ACC112 (cell line): ENCODE data around the gene MRPS18B.

Experiments
- H2AFZ ChIP-seq: fragments of 200-600 bp; sonication (generic); one replicate; pipeline ENCODE4 v1.6.0; 2017; ENCODE audit warnings: antibody characterized with exemption, low read length; ENCODE audit not compliant: unreplicated experiment
- H3K27ac ChIP-seq: fragments of 200-600 bp; sonication (generic); 2 replicates; pipeline ENCODE4 v1.5.1; 2014; ENCODE audit warnings: low read depth, mild to moderate bottlenecking, antibody characterized with exemption, low read length, moderate library complexity
- H3K27me3 ChIP-seq: fragments of 200-600 bp; sonication (generic); 2 replicates; pipeline ENCODE4 v1.6.1; 2014; ENCODE audit warnings: mild to moderate bottlenecking, antibody characterized with exemption, low read length, moderate library complexity, mixed read lengths; ENCODE audit not compliant: insufficient read depth
- H3K36me3 ChIP-seq: fragments of 200-600 bp; sonication (generic); 2 replicates; pipeline ENCODE4 v1.6.1; 2016; ENCODE audit warnings: mild to moderate bottlenecking, antibody characterized with exemption, low read length, moderate library complexity, mixed read lengths; ENCODE audit not compliant: insufficient read depth
- H3K4me1 ChIP-seq: fragments of 200-600 bp; sonication (generic); one replicate; pipeline ENCODE4 v1.6.1; 2016; ENCODE audit warnings: low read length, mixed read lengths; ENCODE audit not compliant: insufficient read depth, unreplicated experiment, control insufficient read depth
- H3K4me3 ChIP-seq: fragments of 200-600 bp; sonication (generic); 2 replicates; pipeline ENCODE4 v1.5.1; 2014; ENCODE audit warnings: mild to moderate bottlenecking, low read depth, low read length
- H3K79me2 ChIP-seq: fragments of 200-600 bp; sonication (generic); one replicate; pipeline ENCODE4 v1.6.0; 2016; ENCODE audit warnings: low read length; ENCODE audit not compliant: control insufficient read depth, unreplicated experiment, insufficient read depth

The MRPS18B gene

GRCh38 chr6:30615219-30615957, 2.3 kb upstream of the MRPS18B start:
- H3K27ac ChIP-seq, result peak overlapping the region; percentile 96
- peaks cover 66% of the 10 kb centered on the region for H3K79me2 ChIP-seq
- H3K4me1 ChIP-seq, result peaks cover 38% of the 10 kb centered on the region
- no peaks in the 10 kb centered on the region for H3K27me3 ChIP-seq
- peak overlapping the region; percentile 97 for H3K4me3 ChIP-seq
- no peak overlapping the region for H2AFZ ChIP-seq
- peaks cover 24% of the 10 kb centered on the region for H3K36me3 ChIP-seq

- H3K4me1 ChIP-seq, result peaks cover 34% of the 10 kb centered on the region
- H3K27me3 ChIP-seq, result no peaks in the 10 kb centered on the region
- peak overlapping the region; percentile 97 for H3K4me3 ChIP-seq
- peaks cover 28% of the 10 kb centered on the region for H3K36me3 ChIP-seq
- peaks cover 62% of the 10 kb centered on the region for H3K79me2 ChIP-seq
- no peak overlapping the region for H2AFZ ChIP-seq
- H3K27ac ChIP-seq, result peak overlapping the region; percentile 96
These were observed 1.5 kb upstream of the MRPS18B start for GRCh38 chr6:30615958-30616810.

DNA sequence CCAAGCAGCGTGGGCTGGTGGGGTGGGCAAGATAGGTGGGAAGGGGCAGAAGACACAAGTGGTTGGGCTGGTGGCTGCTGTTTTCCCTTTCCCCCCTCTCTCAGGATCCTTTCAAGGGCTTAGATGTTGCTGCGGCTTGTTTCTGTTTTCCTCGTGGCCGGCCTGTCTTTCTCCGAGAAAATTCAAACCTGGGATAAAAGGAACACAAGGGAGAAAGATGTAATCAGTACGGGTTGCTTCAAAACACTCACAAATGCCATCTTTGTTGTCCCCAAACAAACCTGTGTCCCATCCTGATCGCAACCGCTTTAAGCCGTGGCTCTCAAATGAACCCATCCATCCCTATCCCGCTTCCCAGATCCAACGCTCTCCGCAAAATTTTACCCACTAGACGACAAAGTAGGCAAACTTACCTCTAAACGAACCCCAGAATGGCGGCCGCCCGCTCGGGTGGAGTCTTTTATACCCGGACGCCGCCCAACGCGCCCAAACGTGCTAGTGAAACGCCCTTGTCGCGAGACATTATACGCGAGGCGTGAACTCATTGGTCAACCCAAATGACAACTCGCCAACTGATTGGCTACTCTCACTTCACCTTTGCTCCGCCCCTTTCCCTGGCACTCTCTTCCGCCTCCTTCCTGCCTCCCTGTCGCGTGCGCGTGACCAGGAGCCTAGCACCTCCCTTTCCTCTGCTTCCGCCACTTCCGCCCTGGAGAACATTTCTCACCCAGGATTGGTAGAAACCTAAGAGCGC, 652 bp upstream of the MRPS18B start, which contains the start of gene PPP1R10:
Gene PPP1R10, minus strand, starts transcription at position 433 of the 754 bp plus-strand sequence. CDS start 7,299 bp downstream, outside the sequence.
- Histone ChIP-seq H3K4me1 (peaks cover 34% of the 10 kb centered on the region), H2AFZ (peak within 1 kb of the TSS; percentile 34)

GRCh38 chr6:30618270-30618797, 694 bp downstream of the MRPS18B start:
- Histone ChIP-seq H3K4me3 (peak overlapping the region; percentile 86), H2AFZ (no peak overlapping the region), H3K27ac (peak overlapping the region; percentile 96), H3K4me1 (peaks cover 24% of the 10 kb centered on the region), H3K36me3 (peaks cover 30% of the 10 kb centered on the region), H3K27me3 (no peaks in the 10 kb centered on the region), H3K79me2 (peaks cover 51% of the 10 kb centered on the region)

More for the DNA sequence above, 652 bp upstream of the MRPS18B start, which contains the start of gene PPP1R10:
- peaks cover 59% of the 10 kb centered on the region for H3K79me2 ChIP-seq
- H3K27me3 ChIP-seq, result no peaks in the 10 kb centered on the region
- peaks cover 28% of the 10 kb centered on the region for H3K36me3 ChIP-seq
- H3K4me3 ChIP-seq, result peak within 1 kb of the TSS; percentile 97
- H3K27ac ChIP-seq, result peak within 1 kb of the TSS; percentile 96

GRCh38 chr6:30619561-30619960, 1.9 kb downstream of the MRPS18B start:
- peaks cover 29% of the 10 kb centered on the region for H3K36me3 ChIP-seq
- no peak overlapping the region for H3K27ac ChIP-seq
- H3K4me3 ChIP-seq, result no peak overlapping the region
- H3K27me3 ChIP-seq, result no peaks in the 10 kb centered on the region
- H3K4me1 ChIP-seq, result peaks cover 11% of the 10 kb centered on the region
- no peak overlapping the region for H2AFZ ChIP-seq
- H3K79me2 ChIP-seq, result peaks cover 40% of the 10 kb centered on the region

DNA sequence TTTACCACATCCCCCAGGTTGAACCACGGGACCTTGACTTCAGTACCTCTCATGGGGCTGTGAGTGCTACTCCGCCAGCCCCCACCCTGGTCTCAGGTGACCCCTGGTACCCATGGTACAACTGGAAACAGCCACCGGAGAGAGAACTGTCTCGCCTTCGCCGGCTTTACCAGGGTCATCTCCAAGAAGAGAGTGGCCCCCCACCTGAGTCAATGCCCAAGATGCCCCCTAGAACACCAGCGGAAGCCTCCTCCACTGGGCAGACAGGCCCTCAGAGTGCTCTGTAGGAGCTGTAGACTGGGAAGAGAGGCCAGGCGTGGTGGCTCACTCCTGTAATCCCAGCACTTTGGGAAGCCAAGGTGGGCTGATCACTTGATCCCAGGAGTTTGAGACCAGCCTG, 7.9 kb downstream of the MRPS18B start:
- H3K36me3 ChIP-seq, result peaks cover 17% of the 10 kb centered on the region; the same call in 1 of the 2 replicates

DNA sequence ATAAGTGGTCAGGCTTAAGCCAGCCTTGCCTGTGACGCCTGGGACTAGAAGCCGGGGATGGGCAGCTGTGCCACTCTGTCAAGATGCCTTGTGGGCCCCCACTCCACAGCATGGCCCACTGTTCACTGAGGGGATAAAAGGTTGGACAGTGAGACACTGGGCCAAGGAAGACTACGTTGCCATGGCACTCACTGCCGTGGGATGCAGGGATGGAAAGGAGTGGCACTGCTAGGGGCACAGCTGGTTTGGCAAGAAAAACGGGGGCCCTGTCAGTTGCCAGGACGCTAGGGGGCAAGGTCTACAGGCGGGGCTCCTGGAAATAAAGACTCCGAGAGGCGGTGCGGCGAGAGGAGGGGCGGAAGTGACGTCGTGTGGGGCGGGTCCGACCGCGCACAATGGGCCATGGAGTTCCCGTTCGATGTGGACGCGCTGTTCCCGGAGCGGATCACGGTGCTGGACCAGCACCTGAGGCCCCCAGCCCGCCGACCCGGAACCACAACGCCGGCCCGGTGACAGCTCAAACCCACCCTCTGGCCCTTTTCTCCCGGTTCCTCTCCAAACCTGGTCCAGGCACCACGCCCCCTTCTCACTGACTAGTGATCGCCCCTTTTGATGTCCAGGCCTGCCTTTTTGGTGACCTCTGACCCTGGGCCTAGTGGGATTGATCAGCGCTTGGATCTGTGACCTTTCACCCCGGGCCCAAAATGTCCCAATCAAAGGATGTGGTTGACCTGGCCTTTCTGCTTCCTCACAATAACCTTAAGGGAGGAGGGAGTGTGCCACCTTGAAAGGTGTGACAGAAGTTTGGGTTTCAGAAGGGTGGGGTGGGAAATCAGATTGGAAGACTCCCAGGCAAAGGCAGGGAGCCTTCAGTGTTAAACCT, 9.1 kb downstream of the MRPS18B start, which contains the start of gene ATAT1:
Gene ATAT1, plus strand, starts transcription at position 391 of the 883 bp plus-strand sequence.
- Histone ChIP-seq H3K27me3 (no peaks in the 10 kb centered on the region), H3K36me3 (peaks cover 13% of the 10 kb centered on the region; the same call in 1 of the 2 replicates), H3K27ac (peak within 1 kb of the TSS; percentile 50), H2AFZ (peak within 1 kb of the TSS; percentile 57), H3K4me3 (peak within 1 kb of the TSS; percentile 80), H3K79me2 (no peaks in the 10 kb centered on the region), H3K4me1 (peaks cover 12% of the 10 kb centered on the region)

More for the DNA sequence above, 7.9 kb downstream of the MRPS18B start:
- H3K4me3 ChIP-seq, result no peak overlapping the region
- H2AFZ ChIP-seq, result no peak overlapping the region
- H3K27ac ChIP-seq, result no peak overlapping the region
- H3K27me3 ChIP-seq, result no peaks in the 10 kb centered on the region
- peaks cover 12% of the 10 kb centered on the region for H3K4me1 ChIP-seq
- H3K79me2 ChIP-seq, result no peaks in the 10 kb centered on the region

DNA sequence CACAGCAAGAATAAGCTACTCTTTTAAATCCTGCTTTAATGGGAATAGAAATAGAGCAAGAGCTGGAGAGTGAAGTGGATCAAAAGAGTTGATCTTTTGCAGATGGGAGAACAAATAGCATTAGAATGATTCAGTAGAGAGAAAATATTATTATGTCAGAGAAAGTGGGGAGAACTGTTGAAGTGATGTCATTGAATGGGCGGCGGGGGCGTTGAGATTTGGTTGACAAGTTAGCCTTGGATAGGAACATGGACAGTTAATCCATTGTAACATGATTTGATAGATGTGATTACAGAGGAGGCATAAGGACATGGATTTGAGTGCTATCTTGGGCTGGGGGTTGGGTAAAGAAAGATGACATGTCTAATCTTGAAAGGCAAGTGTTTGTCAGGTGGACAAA, 18.2 kb downstream of the MRPS18B start:
- H2AFZ ChIP-seq, result no peak overlapping the region
- no peak overlapping the region for H3K4me3 ChIP-seq
- no peaks in the 10 kb centered on the region for H3K4me1 ChIP-seq
- H3K36me3 ChIP-seq, result no peaks in the 10 kb centered on the region
- no peaks in the 10 kb centered on the region for H3K79me2 ChIP-seq
- H3K27me3 ChIP-seq, result no peaks in the 10 kb centered on the region
- no peak overlapping the region for H3K27ac ChIP-seq

- H3K79me2 ChIP-seq, result no peaks in the 10 kb centered on the region
- H3K4me1 ChIP-seq, result no peaks in the 10 kb centered on the region
- H3K36me3 ChIP-seq, result no peaks in the 10 kb centered on the region
These were observed 22.8 kb downstream of the MRPS18B start for GRCh38 chr6:30640481-30640880.

More at GRCh38 chr6:30640481-30640880, 22.8 kb downstream of the MRPS18B start:
- H3K4me3 ChIP-seq, result no peak overlapping the region
- H2AFZ ChIP-seq, result no peak overlapping the region
- no peaks in the 10 kb centered on the region for H3K27me3 ChIP-seq
- H3K27ac ChIP-seq, result no peak overlapping the region
